Stimulated activated CD4-positive, alpha-beta T cell treated with anti-CD3 and anti-CD28 coated beads, Interleukin-1b, Interleukin-23, amount 100 ng/mL, for 4 hours (primary cell): ENCODE data around the gene TBX2.
"Not testable (repeated sequence)": the region's sequence is repeated elsewhere in the genome, so short reads cannot be mapped to it uniquely, and the experiment has no call there.

Experiments used
- DNase-seq, 2 donors: peaks; one replicate each; pipeline ENCODE4 v3.0.0-alpha.2; 2020; ENCODE audit warnings: low read depth in 2 of 2

Gene TBX2

DNA sequence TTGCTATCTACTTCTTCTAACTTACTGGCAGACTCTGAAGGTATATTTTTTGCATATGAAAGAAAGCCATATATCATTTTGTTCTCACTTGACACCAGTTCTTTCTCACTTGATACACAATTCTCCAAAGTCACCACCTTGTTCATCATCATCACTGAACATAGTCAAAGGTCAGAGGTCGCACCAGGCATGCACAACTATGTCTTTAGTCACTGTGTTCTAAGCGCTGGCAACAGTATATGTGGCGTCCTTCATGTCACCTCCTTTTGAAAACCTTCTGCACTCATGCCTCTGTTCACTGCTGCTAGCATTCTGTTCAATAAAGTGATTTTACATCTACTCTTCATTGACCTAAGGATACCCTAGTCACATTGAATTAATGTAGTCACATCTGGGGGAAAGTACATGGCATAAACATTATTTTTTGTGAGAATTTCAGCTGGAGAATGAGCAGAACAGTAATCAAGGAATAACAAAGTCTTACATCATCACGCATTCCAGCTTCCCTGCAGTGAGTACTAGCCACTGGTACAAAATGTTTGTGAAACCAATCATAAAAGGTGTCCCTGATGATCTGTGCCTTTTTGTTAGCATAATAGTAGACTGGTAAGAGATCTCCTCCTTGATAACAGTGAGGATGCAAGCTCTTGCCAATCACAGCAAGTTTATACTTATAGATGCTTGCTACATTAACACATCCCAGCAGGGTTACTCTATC, 32.1 kb downstream of the TBX2 start:
- DNase-seq = no peak

DNA sequence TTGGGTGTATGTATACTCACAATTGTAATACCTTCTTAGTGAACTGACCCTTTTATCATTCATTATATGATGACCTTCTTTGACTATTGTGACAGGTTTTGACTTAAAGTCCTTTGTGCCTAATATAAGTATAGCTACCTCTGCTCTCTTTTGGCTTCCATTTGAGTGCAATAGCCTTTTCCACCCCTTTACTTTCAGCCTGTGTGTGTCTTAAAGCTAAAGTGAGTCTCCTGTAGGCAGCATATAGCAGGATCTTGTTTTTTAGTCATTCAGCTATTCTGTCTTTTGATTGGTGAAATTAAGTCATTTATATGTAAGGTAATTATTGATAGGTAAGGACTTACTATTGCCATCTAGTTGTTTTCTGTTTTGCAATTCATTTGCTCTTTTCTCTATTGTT, 36.6 kb downstream of the TBX2 start:
- no peak for DNase-seq

DNA sequence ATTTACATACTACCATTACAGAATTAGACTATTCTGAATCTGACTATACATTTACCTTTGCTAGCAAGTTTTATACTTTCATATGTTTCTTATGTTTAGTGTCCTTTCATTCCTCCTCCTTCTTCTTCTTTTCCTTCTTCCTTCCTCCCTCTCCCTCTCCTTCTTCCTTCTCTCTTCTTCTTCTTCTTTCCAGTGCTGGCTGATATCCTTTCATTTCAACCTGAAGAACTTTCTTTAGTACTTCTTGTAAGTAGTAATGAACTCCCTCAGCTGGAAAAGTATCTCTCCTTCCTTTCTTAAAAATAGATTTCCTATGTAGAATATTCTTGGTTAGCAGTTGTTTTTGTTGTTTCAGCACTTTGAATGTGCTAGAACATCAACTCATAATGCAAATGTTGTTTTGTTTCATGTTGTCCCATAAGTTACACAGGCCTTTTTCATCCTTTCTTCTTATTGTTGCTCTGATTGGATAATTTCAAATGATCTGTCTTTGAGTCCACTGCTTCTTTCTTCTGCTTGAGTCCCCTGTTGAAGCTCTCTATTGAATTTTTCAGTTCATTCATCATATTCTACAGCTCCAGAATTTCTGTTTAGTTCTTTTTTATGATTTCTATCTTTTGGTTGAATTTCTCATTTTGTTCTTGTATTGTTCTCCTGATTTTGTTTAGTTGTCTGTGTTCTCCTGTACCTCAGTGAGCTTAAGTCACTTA, 37.5 kb downstream of the TBX2 start:
- no peak for DNase-seq

DNA sequence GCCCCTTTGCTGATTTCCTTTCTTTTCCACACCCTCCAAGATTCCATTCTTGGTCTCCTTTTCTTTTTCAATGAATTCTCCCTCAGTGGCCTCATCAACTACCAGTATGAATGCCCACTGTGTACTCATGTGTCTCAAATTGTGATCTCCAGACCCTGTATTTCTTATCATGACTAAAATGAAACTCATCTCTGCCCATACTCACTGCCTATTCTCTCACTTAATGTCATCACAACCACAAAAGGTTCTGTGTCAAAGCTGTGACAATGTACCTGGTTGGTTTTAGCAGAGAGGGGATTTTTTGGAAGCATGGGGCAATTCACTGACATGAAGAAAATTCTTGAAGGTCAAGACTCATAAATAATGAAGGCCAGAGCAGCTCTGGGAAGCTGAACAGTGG, 41.1 kb downstream of the TBX2 start:
- no peak for DNase-seq

DNA sequence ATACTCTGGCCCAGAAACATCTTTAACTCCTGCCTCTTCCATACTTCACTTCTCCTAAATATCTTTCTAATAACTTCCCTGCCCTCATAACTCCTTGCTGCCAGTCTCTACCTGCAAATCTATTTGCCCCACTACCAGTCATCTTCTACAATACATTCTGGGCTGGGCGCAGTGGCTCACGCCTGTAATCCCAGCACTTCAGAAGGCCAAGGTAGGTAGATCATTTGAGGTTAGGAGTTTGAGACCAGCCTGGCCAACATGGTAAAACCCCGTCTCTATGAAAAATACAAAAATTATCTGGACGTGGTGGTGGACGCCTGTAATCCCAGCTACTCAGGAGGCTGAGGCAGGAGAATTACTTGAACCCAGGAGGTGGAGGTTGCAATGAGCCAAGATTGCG, 41.9 kb downstream of the TBX2 start:
- not testable (repeated sequence) for DNase-seq

DNA sequence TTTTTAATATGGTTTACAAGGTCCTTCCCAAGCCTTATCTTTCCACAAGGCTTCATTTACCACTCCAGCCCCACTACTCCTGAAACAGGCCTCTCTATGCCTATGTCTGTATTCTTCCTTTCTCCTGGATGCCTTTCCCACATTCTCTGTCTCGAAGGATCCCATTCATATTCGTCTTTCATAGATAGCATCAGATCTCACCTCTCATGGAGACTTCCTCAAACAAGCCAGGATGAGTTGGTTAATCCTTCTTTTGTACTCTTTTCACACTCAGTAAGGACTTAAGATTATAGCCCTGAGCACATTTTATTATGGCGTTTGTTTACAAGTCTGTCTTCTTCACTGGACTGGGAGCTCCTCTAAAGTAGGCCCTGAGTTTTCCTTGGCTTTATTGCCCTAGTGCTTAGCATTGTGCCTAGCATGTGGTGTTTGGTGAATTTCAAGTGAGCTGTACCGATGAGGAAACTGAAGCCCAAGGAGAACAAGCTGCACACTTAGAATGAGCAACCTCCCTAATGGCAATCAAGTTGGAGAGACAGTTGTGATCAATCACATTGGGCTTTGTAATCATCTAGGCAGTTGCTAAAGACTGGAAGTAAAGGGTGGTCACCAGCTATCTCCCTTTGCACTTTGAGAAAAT, 42.6 kb downstream of the TBX2 start:
- DNase-seq = no peak

DNA sequence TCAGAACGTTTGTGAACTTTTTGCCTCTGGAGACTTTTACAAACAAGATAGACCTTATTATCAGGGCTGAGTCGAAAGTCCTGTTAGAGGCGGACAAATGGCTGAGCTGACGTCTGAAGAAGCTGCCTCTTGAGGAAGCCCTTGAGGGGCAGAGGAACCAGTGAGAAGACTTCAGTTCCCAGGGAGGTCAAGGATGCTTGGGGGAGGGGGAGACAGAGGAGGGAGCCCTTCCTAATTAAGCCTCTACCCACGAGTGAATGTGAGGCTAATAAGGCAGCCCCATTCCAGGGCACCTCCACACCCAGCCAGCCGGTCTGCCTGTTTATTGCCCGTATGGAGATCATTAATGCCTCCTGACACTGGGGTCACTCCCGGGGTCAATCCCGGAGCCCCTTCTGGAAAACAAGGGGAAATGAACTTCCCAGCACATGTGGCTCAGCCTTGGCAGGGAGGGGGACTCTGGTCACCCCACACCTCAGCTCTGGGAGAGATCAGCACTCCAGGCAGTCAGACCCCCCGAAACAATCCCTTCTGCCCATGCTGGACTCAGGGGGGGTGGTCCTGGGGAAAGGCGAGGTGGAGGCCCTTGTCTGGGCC, 43.3 kb downstream of the TBX2 start:
- no peak for DNase-seq

DNA sequence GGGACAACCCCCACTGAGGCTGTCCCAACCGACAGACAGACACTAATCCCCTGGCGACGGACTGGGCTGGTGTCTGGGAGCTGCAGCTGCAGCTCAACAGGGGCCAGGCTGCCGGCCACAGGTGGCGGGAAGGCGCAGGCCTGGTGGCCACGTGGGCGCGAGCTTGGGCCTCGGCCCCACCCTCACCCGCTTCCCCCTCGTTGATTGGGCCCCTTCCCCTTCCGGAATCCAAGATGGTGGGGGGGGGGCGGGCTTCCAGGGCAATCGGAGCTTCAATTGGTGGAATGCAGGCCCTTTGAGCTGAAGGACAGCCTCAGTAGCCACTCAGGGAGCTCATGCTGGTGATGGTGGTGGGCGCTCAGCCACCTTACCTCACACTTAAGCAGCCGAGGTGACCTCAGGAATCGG, 43.8 kb downstream of the TBX2 start:
- no peak for DNase-seq

DNA sequence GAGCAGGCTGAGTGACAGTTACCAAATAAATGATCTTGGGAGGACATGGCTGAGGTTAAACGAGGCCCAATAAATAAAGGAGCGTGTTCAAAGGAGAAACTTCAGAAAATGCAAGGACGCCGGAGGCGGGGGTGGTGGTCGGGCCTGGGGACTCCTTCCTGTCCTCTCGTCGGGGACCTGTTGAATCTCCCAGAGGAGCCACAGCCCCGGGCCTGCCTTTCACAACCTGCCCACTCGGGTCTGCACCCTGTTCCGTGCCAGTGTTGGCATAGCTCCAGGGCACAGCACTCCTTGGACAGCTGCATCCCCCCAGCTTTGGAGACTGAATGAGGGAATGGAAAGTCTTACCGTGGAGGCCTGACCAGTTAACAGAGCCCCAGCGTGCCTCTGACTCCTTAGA, 44.4 kb downstream of the TBX2 start:
- no peak for DNase-seq

DNA sequence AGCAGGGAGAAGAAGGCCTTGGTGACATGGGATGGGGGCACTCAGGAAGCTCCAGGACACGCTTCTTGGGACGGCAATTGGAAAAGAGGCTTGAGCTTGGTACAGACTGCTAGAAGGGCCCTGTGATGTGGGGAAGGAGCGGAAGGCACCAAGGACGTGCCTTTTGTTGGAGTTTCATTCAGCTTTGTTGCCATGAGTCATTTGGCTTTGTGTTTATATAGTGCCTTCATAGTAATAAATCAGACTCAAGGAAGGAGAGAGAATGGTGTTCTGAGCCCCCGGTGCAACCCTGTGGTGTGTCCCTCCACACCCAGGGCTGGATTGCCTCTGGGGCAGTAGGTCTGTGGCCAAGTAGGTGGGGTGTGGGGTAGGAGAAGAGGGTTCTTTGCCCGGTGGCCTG, 45.2 kb downstream of the TBX2 start:
- DNase-seq = no peak

DNA sequence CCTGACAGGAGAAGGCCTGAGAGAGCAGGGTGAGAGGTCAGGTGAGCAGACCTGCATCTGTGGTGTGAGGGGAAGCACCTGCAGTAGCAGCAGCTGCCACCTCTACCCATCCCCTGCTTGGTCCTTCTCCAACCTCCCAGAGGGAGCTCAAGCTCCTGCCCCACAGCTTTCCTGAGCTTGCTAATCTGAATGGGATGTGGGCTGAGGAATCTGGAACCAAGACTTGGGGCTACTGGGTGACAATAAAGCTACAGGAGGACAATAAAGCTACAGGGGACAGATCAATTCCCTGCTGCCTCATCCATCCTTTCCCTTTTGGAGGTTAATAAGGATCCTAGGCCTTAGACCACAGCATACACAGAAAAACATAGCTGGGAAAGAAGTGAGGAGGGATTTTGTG, 47.7 kb downstream of the TBX2 start:
- no peak for DNase-seq

DNA sequence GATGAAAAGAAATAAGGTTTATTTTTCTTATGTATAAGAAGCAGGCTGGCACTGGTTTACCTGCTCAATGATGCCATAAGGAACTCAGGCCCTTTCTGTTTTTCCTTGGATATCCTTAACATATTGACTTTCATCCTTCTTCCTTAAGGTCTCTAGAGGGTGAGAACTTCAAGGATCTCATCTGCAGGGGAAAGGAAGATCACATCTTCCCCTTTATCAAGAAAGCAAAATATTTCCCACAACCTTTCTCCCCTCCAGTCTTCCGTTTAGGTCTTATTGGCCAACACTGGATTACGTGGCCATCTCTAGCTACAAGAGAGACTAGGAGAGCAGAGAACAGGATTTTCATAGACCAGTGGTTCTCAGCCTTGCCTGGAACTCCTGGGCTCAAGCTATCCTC, 48.4 kb downstream of the TBX2 start:
- no peak for DNase-seq

DNA sequence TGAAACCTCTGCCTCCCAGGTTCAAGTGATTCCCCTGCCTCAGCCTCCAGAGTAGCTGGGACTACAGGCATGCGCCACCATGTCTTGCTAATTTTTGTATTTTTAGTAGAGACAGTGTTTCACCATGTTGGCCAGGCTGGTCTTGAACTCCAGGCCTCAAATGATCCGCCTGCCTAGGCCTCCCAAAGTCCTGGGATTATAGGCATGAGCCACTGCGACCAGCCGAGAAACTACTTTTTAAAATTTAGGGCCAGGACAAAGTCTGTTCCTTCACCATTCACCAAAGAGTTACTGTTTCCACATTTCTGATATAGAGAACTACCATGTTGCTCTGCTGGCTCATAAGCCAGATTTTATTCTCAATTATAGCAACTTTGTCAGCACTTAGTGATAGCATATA, 49.5 kb downstream of the TBX2 start:
- DNase-seq = not testable (repeated sequence)

DNA sequence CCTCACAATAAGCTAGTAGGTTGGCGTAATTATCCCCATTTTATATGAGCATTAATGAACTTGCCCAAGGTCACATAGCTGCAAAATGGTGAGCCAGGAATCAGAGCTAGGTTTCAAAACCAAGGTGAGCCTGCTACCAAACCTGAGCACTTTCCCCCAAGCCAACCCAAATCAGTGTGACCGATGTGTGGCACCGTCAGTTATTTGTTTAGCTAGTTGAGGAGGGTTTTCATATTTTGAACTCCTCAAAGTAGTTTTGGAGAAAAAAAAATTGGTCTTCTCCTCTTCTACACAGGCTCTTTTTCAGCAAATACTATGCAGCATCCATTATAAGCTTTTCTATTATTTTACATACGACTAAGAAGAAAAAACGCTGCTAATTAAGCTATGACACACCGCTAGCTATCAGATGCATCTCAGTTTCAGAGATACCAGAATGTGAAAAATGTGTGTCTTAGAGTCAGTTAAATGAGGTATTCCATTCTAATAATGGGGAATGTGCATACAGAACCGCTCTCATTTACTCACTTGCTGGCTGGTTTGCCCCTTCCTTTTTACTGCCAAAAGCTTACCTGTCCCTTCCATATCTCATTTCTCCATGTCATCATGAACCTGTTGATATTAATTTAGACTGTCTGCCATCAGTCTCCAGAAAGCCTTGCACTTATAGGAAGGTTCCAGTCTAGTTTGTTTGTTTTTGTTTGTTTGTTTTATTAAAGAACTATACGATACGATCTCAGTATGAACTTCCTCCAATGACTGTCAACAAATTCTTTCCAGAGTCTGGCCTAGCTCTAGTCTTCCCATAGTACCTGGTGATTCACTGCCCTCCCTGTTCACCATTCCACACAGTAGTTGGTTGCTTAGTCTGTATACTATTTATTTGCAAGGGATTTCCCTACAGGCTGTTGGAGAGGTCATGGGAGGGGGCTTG, 50.3 kb downstream of the TBX2 start:
- DNase-seq = no peak

DNA sequence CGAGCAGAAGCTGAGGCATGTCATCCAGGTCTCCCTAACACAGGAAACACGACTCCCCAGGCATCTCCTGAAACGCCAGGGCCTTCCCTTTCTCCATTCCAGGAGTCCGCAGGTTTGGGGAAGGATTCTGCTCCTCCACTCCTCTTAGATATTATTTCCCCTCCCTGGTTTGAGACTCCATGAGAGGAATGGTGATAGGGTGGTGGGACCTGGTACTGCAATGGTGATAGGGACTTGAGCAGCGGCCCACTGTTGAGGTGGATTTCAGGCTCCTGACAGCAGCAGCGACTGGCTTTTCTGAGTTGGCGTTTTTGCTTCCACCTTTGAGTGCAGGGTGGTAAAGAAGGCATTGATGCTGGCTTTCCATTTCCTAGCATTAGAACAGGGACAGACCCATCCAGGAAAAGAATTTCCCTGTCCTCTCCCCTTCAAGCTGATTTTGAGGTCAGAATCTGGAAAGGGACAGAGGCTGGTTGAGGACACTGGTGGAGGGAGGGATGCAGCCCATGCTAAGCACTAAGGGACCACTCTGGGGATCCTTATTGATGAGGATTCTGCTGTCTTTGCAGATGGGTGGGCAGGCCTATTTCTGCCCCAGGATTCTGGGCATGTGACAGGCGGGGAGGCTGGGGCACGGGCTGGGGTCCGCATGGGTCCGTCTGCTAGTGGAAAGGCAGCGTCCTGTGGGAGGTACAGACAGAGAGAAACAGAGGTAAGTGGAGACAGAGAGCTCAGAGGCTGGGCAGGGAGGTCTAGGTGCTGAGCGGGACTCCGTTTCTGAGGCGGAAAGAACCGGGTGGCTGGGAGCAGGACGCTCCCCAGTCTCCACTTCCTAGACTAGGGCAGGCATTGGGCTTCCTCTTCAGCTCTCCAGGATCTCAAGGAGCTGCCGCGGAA, 51.2 kb downstream of the TBX2 start:
- no peak for DNase-seq

DNA sequence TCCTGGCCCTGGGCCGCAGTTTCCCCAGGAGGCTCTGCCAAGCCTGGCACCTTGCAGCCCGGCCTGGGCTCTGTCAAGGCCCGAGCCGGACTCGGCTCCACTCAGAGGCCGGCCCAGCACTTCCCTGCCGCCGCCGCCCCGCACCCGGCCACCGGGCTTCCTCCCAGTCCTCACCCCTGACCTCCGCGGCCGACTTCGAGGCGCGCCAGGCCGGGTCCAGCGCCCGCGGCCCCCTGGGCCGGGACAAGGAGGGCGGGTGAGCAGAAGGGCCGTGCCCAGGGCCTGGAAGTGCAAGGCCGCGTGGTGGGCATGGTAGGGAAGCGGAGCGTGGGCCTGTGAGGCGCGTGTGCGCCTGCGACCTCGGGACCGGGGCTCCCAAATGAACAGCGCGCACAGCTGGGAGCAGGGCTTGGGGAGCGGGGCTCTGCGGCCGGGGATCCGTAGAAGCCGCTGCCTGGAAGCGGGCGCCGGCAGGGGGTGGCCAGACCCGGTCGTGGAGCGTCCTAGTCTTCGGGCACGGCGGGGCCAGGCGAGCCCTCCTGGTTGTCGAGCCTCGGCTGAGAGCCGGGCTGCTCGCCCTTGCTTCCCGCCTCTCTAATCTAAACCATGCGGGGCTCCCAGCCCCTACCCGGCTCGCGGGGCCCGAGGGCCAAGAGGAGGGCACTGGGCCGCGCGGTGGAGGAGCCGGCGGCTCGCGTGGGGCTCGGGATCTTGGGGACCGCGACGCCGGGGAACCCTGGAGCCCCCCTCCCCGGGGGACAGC, 52.1 kb downstream of the TBX2 start:
- DNase-seq = no peak

DNA sequence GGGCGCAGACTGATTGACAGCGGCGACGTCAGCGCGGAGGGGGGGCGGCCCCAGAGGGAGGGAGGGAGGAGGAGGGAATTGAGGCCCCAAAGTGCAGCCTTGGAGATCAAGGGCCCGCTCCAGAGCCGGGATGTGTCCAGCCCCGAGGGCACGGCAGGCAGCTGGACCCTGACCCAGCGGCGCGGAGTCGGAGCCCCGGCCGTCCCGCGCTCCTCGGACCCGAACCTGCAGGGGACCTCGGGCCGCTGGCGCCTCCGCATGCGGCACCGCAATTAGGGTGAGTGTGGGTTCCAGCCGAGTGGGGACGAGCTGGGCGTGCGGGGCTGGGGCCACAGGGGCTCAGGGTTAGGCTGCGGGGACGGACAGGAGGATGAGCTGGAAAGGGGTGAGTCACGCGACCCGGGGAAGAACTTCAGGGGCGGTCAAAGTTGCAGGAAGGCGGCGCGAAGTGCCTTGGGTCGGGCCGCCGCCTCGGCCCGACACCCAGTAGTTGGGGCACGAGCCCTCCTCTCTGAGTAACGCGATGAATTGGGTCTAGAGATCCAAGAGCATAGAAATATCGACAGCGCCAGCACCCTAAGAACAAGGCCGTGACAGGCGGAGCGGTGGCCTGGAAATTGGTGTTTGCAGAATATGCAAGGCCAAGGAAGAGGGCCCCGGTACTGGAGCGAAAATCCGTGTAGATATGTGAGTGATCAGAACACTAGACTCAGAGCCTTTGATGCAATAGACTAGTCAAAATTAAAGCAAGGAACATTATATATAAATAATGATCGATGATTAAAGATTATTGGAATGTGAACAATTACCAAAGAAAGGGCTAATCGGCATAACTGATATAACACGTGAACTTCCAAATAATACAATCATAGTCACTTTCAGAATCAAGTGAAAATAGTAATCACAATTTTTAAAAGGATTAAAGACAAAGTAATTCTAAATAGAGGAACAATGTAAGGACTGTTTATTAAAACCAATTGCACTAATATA, 53.0 kb downstream of the TBX2 start, which contains the start of gene TBX4:
TBX4 (plus strand) TSS at position 122 of the 990 bp plus-strand sequence. CDS start 4,069 bp downstream, outside the sequence.
- DNase-seq = no peak
